NCI-H1092 treated with DMSO at 0.1 percent for 48 hours (cell line): ENCODE measurements around the gene DPYSL3.
"Not testable (repeated sequence)": the region's sequence is repeated elsewhere in the genome, so short reads cannot be mapped to it uniquely, and the experiment has no call there.

Experiments used
- DNase-seq: peaks from one replicate; lab custom pipeline; 2025; lab: John Stamatoyannopoulos, UW

Gene DPYSL3

DNA sequence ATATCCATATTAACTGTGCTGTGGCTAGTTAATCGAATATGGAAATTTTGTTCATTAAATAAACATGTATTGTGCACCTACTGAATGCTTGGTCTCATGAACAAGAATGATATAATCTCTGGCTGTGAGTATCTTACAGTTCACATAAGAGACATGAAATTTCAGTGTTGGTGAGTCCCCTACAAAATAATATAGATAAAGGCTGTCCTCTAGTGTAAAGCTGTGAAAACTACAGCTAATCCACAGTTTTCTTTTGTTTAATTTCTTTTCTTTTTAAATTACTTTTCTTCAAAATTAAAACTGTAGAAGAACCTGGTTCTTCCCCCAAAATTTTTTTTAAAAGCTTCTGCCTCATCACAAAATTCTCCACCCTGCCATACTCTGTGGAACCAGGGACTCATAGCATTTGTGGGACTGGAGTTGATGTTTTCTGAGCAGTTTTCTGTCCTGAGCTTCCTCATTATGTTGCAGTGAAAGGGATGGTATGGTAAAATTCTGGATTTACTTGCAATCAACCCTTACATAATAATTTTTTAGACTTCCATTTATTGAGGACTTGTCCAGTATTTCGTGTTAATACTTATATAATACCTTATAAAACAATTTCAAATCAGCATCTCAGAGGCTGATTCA lies 140.0 kb downstream of the DPYSL3 start:
- peak; percentile 11 for DNase-seq

DNA sequence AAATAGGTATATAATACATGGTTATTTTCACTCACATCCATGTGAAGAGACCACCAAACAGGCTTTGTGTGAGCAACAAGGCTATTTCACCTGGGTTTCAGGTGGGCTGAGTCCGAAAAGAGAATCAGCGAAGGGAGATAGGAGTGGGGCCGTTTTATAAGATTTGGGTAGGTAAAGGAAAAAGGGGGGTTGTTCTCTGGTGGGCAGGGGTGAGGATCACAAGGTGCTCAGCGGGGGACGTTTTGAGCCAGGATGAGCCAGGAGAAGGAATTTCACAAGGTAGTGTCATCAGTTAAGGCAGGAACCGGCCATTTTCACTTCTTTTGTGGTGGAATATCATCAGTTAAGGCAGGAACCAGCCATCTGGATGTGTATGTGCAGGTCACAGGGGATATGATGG lies 142.5 kb downstream of the DPYSL3 start:
- DNase-seq, result not testable (repeated sequence)

DNA sequence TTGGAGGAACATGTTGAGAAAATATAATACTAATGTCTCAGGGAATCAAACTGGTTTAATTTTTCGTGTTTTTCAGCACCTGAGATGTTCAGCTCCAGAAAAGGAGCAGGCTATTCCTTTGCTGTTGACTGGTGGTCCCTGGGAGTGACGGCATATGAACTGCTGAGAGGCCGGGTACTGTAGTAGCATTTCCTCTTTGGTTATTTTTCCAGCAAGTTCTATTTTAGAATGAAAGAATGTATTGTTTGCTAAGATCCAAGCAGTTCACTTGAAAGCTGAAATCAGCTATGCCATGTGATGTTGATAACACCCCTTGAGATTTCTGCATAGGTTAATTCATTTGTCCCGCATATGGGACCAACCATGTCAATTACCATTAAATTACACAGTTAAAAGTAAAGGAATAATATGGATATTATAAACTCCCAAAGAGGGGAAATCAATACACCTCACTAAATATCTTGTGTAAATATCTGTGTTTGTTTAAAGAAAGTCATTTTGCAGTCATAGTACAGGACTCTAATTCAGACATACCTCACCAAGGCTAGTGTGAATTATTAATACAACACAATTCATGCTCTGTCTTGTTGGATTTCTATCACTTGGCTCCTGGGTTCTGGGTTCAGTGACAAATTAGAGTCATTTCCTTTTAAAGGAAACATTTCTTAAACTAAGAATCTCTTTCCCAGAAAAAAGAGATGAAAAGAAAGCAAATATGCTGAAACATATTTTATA lies 148.3 kb downstream of the DPYSL3 start:
- no peak for DNase-seq

DNA sequence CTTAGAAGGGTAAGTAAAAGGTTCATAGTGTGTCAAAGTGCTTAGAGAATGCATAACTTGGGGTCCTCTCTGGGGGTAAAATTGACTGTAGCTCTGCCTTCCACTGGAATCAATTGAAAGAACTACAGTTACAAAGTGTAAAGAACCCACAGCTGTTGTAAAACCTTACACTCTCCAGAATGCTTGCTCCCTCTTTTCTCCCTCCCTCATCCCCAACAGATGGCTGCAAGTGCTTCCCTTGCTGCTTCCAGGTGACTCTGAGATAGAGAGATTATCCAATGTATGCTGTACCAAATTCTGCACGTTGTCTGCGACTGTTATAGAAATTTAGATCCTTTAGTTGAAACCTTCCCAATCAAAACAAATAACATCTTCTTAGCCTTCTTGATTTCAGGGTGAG lies 149.1 kb downstream of the DPYSL3 start:
- DNase-seq, result no peak

DNA sequence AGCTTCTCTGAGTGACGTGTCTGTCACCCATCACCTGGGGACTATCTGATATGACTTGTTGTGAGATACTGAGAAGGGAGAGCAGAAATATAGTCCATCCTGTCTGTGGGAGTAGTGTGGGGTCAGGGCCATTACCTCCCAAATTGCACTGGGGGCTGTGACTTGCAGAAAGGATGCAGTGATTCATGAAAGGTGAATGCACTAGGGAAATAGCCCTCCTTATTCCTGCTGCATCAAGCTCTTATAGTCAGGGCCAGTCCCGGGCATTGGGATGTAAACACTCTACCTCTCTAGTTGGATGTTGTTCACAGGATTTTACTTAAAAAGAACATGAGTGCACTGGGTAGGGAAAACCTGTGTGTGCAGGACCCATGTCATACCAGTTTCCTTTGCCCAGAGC lies 150.3 kb downstream of the DPYSL3 start:
- DNase-seq, result no peak

DNA sequence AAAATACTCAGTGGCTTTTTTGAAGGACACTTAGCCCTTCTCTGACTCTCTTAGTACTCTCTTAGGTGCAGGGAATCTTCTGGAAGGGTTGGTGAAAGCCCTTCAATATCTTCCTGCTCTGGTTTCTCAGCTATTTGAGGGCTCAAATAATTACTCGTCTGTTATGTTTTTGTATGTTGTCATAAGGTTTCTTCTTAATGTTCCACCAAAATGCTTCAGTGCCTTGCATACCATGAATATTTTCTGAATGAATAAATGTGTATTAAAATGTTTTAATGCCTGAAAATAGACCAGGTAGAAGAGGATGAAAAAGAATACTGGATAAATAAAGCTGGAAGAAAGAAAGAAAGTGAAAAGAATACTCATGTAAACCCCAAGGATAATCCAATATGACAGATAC lies 150.8 kb downstream of the DPYSL3 start:
- DNase-seq, result no peak

DNA sequence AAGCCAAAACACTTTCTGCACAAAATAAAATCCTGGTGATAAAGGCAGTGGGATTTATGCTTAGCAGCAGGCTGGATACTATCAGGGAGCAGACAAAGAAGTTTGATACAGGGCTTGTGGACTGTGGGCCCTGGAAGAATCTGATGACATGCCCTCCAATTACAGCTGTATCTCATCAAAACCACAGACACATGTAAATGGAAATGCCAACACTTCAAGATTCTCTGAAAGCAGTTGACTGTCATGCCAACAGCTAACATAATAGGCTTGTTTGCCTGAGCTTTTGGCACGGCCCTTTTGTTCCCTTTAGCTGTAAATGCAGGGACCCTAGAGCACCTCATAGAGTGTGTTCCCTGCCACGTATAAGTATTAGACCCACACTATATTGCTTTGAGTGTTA lies 160.6 kb downstream of the DPYSL3 start:
- no peak for DNase-seq

DNA sequence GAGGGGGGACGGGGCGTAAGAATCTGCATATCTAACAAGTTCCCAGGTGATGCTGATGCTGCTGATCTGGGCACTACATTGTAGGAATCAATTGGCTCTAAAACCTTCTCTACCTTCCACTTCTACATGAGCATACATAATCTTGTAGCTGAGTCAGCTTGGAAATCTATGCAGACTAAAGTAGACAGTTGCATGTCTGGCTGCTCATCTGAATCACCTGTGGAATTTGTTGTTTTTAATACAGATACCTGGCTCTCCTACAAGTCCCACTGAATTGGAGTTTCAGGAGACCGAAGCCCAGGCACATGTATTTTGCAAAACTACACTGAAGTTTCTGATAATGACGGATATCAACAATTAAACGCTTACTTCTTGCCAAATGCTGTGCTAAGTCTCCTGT lies 161.4 kb downstream of the DPYSL3 start:
- DNase-seq, result no peak

DNA sequence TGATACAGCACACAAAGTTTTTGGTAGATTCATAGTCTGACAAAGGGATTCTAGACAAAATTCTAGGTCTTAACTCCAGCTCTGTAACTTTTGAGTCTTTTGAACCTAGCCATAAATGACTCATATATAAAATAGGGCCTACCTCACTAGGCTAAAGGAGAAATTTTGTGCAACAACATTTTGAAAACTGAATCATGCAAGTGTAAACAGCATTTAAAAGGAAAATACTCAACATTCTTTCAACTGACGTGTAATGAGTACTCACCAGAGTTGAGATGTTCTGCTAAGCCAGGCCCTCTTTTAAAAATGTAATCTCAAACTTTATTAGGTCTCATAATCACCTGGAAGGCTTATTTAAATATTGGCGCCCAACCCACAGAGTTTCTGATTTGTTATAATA lies 161.8 kb downstream of the DPYSL3 start:
- DNase-seq, result no peak

DNA sequence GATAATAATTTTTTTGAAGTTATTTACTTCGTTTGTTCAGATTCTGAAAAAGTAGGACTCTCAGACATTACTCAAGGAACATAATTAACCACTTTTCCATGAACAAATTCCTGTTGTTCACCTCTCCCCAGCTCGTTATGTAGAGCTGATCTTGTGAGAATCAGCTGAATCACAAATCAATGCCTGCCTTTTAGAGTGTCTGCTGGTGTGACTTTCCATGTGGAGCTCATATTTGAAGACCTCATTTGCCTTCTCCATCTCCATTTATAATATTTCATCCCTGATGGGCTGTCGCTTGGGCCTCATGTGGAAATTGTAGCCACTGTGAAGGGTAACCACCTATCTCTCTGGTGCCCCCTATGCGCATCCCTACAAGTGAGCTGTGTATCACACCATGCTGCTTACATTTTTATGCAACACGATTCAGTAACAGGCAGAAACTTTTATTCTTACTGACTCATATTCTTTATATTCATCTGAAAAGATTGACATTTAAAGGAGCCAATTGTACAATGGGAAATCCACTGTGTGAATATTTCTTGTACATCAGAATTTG lies 163.8 kb downstream of the DPYSL3 start:
- no peak for DNase-seq

DNA sequence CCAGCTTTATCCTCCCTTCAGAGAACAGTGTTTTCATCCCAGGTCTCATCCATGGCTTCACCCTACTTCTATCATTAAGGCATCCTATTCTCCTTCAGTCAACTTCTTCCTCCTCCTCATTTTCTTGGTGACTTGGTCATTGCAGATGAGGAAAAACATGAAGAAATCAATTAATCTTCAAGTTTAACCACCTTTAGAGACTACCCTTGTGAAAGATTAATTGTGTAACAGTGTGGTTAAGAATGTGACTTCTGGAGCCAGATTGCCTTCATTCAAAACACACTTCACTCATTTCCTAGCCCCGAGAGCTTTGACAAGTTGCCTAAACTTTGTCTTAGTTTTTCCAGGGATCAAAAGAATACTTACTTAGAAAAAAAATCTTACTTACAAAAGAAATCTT lies 165.0 kb downstream of the DPYSL3 start:
- DNase-seq, result no peak

DNA sequence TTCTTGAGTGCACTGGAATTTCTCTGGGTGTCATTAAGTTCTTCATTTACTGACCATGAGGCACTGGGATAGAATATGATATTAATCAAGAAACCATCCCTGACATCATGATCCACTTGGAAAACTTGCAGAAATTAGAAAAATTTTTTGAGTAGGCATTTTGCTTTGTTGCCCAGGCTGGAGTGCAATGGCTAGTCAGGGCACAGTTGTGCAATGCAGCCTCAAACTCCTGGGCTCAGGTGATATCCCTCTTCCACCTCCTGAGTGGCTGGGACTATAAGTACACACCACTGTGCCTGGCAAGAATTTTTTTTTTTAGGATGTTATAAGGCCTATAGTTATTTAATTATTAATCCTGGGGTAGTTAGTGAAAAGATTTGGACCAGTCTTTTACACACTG lies 168.5 kb downstream of the DPYSL3 start:
- DNase-seq, result no peak

DNA sequence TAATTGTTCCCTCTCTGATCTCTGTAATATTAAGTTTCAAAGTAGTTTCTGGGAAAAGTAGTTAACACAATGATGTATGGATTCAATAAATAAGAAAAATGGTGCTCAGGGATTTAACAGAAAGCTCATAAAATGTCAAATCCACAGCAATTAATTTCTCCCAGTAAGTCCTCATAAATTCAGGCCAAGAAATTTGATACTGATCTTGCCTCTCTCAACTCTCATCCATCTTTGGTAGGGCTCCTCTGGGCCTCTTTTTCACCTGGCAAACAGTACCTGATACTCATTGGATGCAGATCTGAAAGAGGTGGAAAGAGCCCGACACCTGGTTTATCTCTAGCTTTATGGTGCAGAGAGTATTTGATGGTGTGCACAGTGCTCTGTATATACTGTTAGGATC lies 168.9 kb downstream of the DPYSL3 start:
- no peak for DNase-seq
